ENCODE measurements around the gene B3GNT7.
"Not testable (repeated sequence)": the region's sequence is repeated elsewhere in the genome, so short reads cannot be mapped to it uniquely, and the experiment has no call there.

B3GNT7 gene

GRCh38 chr2:231430437-231430836, 34.9 kb downstream of the B3GNT7 start:
- not testable (repeated sequence) for DNase-seq

GRCh38 chr2:231431606-231432005, 36.1 kb downstream of the B3GNT7 start:
- DNase-seq = no peak

GRCh38 chr2:231433990-231434389, 38.5 kb downstream of the B3GNT7 start:
- DNase-seq = no peak

- DNase-seq = no peak
Observed at GRCh38 chr2:231436957-231437356, 41.4 kb downstream of the B3GNT7 start.

GRCh38 chr2:231449503-231450054, 54.1 kb downstream of the B3GNT7 start:
- DNase-seq = no peak

- no peak for DNase-seq
Observed at GRCh38 chr2:231450548-231450989, 55.1 kb downstream of the B3GNT7 start.

Measured in NCI-H774 (cell line).